Activated CD4-positive, alpha-beta T cell treated with anti-CD3 and anti-CD28 coated beads, Interleukin-2, amount 50 U/mL, for 24 hours (primary cell): ENCODE data around the gene SNRPD3.

Source experiments
- DNase-seq, 2 donors: peaks; one replicate each; pipeline ENCODE4 v3.0.0-alpha.2; 2020; ENCODE audit warnings: low read depth in 1 of 2, low spot score in 1 of 2

SNRPD3 gene

DNA sequence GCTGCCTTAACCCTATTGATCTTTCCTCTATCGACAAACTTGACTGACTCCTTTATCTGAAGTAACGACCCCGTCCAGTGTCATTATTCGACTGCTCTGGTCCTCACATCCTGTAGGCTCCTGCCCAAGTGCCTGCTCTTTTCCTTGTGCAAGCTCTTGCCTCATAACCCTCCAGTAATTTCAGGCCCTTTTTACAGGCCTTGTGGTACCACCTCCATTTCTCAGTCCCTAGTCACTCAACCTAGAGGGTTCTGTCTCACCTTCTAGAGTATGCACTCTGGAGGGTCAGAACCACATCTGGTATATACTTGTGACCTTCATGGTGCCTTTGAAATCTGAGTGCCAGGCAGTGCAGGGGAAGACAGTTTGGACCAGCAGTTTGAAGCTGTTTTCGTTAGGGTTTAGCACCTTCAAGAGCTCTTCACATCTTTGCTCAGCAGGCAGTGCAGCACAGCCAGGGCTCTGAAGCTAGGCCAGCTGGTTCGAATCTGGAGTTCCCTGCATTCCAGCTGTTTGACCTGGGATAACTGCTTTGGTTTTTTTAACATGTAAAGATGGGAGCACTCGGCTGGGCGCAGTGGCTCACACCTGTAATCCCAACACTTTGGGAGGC is 11.2 kb downstream of the SNRPD3 start:
- no peak for DNase-seq

DNA sequence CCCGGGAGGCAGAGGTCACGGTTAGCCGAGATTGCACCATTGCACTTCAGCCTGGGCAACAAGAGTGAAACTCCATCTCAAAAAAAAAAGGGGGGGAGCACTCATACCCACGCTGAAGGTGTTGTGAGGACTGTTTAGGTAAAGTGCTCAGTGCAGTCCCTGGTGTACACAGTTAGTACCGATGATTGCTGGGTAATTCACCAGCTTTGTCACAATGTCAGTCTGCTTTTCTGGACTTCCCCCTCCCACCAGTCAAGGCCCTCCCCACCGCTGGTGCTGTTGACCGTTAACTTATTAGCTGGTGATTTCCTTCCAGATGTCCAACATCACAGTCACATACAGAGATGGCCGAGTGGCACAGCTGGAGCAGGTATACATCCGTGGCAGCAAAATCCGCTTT is 11.9 kb downstream of the SNRPD3 start:
- DNase-seq, result no peak

DNA sequence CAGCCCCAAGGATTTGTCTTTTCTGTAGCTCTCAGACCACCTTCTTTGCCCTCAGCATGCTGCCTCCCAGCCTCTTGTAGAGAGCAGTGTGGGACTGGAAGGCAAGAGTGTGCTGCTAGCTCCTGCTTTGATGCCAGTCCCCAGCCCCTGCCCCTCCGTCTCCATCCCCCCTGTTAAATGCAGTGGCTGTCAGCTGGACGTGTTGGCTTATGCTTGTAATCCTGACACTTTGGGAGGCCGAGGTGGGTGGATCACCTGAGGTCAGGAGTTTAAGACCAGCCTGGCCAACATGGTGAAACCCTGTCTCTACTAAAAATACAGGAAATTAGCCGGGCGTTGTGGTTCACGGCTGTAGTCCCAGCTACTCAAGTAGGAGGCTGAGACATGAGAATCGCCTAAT is 15.5 kb downstream of the SNRPD3 start:
- no peak for DNase-seq

DNA sequence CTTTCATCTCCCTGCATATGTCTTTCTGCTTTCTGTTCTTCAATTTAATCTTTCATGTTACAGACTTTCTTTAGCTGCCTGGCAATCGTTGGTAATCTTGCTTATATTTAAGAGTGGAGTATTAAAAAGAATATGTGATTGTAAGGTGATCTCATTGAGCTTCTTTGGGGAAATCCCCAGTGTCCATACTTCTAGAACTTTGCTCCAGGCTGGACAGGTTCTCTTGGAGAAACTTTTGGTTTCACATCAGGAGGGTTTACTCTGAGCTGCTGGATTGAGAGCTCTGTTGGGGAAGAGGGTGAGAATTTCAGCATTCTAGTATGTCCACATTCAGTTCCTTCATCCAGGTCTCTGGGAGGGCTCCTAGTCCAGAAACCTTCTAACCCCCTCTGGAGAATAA is 21.0 kb downstream of the SNRPD3 start:
- DNase-seq, result no peak

DNA sequence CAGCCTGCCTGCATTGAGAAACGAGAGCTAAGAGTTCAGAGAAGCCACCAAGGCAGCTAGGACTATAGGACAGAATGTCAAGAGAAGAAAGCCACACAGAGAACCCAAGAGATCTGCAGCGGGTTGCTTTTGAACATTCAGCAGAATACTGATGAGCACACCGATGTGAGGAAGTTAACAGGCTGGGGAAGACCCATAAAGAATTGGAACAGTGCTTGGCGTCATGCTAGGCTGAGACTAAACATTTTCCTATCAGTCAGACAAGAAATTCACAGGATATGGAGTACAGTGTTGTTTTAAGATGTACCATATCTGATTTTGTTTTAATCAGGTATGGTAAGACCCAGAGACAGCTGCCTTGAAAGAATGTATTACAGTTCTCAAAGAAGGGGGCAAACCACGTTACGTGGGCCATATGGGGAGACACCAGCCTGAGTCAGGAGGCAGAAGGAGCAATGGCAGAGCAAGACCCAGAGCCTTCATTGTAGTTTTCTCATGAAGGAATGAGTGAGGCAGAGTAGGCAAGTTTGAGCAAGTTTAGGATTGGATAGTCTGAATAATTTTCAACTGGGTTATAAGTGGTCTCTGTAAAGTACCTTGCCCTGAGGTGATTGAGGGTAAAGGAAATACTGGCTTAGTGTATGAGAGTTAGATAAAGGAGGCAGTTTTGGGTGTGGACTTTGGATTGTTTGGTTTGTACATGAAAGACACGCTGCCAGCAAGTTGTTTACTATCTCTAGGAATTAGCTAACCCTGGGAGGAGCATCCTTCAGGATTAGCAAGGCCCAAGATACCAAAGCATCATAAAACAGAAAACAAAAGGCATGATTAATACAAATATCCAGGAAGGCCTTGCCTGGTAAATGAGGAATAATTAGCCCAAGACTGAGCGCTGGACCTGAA is 22.8 kb downstream of the SNRPD3 start:
- no peak for DNase-seq

DNA sequence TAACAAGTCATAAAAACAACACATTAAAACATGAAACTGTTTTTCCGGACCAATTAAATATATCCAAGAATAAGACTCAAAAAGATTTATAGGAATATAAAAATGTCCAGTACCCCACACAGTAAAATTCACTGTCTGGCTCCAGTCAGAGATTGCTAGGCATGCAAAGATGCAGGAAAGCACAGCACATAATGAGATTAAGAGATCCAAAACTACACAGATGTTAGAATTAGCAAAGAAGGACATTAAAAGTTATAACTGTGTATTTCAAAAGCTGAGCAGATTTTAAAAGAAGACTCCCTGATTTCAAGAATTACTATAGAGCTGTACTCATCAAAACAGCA is 23.4 kb downstream of the SNRPD3 start:
- no peak for DNase-seq

DNA sequence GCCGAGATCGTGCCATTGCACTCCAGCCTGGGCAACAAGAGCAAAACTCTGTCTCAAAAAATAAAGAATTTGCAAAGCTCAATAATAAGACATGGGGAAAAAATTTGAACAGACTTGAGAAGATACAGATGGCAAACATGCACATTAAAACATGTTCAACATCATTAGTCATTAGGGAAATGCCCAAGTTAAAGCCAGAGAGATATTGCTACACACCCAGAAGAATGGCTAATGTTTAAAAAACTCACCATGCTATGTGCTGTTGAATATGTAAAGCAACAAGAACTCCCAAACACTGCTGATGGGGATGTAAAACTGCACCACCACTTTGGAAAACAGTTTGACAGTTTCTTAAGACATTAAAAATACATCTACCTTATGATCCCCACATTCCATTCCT is 24.5 kb downstream of the SNRPD3 start:
- DNase-seq, result no peak

DNA sequence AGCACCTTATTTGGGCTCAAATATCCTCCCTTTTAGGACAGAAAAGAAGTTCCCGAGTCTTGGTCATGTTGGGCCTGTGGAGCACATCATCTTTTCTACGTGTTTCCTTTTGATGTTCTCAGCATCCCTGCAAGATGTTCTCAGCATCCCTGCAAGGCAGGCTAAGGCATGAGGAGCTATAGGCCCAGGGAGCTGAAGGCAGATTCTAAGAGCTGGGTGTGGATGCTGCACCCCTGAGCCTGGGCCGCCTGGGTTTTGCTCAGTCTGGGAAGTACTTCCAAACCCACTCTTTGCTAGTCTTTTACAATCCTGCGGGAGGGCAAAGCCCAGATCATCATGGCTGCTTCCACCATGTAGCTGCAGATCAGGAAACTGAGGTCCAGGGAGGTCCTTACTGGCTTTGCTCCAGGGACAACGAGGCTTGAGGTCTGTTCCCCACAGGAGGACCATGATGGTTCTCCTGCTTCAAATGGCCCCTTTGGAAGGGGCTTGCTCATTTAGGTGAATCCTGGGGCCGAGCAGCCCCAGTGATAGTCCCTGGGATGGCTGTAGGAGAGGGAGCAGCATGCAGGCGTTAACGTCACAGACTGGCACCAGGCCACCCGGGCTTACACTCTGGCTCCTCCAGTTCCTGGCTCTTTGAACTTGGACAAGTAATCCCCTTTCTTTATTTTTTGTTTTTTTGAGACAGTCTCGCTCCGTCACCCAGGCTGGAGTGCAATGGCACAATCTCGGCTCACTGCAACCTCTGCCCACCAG is 26.4 kb downstream of the SNRPD3 start:
- DNase-seq, result no peak

DNA sequence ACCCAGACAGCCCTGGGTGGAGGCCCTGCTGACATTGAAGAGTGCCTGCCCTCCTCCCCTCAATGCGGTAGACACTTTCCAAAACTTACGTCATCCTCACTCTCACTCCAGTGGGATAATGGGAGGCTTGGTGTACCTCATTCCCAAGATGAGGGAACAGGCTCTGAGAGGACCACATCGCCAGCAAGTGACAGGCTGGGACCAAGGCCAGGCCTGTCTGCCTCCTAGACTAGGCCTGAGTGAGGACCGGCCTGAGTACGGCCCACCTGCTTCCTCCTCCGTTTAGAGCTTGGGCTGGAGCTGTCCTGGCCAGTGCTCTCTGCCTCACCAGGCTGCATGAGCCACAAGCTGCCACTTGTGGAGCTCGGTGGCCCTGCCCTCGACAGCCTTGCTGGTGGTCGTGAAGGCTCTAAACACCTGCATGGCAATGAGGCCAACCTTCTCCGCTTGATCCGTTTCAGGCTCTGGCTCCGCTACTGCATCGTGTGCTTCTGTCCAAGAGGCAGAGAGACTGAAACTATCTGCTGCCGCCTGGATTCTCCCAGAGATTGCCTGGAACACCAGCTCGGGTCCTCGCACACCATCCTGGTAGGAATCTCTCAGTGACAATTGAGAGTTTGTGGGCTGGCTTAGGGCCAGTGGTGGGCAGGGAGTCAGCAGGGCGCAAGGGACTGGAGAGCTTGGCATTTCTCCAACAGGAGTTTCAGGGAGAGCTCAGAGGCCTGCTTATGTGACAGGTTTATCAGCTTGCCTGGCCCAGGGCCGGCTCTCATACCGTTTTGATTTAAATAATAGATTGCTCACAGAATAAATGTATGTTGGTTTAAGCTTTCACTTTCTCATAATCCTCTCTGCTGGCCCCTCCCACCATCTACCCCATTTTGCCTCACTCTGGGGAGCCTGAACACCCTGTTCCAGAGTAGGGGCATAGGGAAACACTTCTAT is 27.7 kb downstream of the SNRPD3 start:
- no peak for DNase-seq

DNA sequence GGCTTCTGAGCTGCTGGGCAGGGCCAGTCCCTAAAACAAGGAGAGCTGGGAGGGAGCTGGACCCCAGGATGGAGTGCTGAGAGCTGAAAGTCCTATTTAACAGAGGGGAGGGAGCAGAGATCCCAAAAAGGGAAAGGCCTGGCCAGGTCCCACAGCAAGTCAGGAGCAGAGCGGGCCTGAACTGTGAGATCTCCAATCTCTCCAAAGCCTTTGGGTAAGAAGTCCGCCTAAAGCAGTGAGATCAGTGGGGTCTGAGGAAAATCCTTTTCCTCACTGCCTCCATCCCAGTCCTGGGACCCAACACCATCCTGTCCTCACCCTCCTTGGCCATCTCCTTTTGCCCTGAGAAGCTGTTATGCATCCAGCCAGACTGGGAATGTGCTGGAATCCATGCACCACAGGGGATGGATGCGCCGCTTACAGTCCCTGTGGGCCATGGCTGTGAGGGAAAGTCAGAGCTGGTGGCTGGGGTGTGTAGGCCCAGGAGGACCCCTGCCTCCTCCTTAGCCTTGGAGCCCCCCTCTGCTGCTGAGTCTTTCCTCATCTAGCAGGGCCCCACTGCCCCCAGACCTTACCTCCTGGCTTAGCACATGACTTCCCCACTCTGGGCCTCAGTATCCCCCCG is 28.5 kb downstream of the SNRPD3 start:
- no peak for DNase-seq

DNA sequence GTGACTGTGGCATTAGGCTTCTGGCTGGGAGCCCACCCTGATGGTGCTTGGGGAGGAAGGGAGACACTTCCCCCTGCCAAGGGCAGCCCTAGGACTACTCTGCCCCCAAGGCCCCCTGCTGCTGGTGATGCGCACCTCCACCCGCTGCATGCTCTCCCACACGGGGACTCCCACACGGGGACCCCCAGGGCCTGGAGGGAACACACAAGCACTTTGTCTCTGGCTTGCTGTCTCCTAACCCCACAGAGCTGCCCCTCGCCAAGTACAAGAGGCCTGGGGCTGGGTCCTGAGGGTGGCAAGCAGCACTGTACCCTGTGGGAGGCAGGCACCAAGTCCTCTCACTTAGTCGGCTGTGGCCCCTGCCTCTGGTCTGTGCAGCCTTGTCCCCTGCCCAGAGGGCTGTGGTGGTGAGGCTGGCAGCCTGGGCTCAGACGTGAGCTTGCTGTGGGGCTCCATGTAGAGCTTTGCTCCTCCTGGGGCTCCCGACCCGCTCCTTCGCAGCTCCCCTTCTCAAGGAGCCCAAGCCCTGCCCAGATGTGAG is 29.1 kb downstream of the SNRPD3 start:
- DNase-seq, result no peak

DNA sequence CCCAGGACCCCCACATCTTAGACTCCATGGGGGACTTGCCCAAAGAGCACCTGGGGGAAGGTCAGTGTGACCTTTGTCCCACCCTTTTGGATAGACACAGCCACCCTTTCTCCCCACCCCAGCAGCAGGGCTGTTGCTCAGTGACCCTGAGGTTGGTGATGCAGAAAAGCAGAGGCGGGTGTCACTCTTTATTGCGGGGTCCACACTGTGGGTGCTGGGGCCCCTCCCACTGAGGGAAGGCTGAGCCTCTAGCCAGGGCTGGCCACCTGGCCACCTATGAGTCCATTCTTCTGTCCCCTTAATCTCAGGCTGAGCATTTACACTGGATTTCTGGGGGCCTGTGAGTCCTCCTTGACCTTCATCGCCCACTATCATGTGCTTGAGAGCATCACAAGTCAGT is 29.7 kb downstream of the SNRPD3 start:
- no peak for DNase-seq

DNA sequence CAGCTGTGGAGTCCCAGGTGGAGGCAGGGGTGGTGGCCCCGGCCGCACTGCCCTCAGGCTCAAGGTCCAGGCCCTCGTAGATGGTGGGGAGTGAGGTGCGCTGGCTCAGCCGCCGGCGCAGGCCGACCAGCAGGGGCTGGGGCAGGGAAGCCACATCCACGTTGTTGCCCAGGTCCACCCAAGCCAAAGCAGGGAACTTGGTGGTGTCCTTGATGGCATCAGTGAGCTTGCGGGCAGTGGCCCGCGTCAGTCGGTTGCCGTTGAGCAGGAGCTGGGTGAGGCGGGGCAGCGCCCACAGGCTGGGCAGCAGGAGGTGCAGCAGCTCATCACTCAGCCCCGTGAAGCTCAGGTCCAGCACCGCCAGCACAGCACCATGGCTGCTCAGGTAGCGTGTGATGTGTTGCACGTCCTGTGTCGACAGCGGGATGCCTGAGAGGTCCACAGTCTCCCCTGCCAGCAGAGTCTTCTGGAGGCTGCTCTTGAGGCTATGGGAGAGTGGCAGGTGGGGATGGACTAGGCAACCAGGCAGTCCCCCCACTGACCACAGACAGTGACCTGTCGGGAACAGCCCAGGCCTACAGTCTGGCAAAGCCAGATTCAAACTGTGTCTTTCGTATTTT is 30.2 kb downstream of the SNRPD3 start:
- no peak for DNase-seq

DNA sequence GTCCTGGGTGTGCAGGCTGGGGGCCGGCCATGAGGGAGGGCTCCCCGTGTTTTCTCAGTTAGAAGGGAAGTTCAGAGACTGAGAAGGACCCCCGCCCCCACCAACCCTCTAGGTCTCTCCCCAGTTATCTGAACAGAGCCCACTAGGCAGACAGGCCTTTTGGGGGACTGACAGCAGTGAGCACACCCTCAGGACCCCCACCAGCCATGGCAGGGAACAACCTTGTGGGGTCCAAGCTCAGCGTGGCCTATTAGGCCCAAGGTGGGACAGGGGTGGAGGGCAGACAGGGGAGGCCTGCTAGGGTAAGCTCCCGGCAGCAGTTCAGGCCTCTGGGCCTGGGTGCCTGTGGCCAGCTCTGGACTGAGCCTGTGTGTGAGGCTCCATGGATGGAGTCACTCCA is 31.5 kb downstream of the SNRPD3 start:
- no peak for DNase-seq

DNA sequence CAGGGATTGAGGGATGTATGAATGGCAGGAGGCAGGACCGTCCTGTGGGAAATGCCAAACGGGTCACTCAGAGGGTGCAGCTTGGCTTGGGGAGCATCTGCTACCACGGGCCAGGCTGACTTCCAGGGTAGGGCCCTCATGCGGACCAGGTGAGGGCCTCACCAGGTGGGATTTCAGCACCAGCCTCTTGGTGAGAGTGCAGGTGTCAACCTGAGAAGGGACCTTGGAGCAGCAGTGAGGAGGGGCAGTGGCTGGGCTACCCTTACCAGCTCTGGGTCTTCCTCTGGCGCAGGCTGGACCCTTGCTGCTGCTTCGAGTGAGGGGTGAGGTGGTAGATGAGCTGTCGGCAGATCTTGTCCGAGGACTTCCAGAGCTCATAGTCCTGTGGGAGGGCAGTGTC is 32.1 kb downstream of the SNRPD3 start:
- no peak for DNase-seq

DNA sequence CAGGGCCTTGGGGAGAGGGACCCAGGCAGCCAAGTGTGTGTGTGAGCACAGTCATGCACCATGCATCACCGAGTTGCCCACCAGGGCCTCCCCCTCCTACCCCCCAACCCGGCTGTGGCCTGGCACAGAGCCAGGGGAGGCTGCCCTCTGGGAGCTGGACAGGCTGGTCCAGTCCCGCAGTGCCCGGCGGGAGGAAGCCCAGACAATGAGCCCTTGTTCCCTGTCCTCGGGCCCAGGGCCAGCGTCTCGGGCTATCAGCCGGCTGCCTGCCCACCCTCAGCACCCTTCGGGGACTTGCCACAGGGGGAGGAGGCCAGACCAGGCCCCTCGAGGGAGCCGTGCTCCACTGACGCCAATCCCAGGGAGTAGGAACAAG is 32.6 kb downstream of the SNRPD3 start:
- DNase-seq, result no peak

DNA sequence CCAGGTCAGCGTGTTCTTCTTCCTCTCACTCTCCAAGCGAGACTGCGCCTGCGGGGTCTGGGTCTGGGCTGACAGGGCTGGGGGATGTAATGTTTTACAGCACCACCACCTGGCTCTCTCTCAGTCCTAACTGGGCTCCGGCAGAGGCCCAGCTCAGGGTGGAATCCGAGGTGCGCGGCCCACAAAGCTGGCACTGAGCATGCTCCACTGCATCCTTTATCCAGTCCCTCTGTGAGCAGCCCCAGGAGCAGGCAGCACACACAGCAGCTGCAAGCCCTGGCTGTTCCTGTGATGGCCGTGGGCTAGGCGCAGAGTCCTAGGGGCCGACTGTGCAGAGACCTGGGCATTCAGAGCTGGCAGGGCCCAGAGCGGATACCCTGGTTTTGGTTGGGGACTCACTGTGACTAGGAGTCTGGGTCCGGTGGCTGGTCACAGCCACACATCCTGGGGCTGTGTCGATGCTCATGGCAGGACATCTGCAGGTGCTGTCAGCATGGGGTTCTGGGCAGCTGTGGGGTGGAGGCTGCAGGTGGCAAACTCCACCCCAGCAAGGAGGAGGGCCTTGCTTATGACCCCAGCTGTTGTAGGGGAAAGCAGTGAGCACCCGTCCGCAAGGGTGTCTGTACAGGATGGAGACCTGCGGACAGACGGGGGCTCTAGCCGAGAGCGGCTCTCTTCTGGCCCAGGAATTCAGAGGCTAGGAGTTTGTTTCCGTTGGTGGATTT is 33.1 kb downstream of the SNRPD3 start:
- no peak for DNase-seq

DNA sequence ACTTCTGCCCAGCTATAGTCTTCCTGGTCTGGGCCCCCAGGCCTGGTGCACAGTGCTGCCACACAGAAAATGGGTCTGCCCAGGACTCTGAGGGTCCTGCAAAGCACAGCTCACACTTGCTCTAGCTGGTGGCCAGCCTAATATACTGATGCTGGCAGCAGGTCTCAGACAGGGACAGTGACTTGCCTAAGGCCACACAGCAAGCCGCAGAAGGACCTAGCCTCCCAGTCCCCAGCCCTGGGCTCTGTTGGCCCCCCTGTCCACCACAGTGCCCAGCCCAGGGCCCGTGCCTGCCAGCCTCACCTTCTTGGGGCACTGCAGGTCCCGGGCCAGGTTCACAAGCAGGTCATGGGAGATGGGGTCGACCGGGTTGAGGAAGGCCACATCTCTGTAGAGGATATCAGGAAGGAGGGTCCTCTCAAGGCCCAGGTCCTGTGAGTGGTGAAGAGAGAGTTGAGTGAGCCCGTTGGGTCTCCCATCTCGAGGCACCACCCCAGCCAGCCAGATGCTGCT is 33.8 kb downstream of the SNRPD3 start:
- no peak for DNase-seq

DNA sequence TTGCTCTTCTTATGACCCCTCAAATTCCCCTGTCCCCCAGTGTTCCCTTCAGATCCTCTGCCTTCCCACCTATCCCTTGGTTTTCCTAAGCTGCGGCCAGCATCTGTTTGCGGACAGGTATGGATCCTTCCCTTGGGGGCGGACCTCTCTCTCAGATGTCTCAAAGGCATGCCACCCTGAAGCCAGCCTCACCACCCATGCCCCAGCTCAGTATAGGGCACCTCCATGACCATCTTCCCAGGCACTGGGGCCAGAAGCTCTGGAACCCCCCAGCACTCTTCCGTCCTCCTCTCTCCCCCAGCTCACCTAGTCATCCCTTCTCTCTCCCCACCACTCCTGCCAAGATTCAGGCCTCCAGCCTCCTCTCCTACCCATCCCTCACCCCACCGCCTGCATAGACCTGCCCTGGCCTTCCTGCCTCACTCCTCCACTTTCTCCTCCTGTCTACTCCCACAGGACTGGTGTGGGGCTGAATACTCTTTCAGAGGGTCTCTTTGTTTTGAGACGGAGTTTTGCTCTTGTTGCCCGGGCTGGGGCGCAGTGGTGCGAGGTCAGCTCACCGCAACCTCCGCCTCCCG is 34.9 kb downstream of the SNRPD3 start:
- no peak for DNase-seq
